Measurements from ENCODE around the gene LRTM2. TPM values are rescaled to one million over a fixed set of nuclear protein-coding genes. Genes with fewer than 3 reads are reported as not detected.
"Not testable (repeated sequence)": the region's sequence is repeated elsewhere in the genome, so short reads cannot be mapped to it uniquely, and the experiment has no call there.

Gene LRTM2
- total and polyA plus RNA-seq, 12 donors, result 0.06 TPM; not detected in 11

DNA sequence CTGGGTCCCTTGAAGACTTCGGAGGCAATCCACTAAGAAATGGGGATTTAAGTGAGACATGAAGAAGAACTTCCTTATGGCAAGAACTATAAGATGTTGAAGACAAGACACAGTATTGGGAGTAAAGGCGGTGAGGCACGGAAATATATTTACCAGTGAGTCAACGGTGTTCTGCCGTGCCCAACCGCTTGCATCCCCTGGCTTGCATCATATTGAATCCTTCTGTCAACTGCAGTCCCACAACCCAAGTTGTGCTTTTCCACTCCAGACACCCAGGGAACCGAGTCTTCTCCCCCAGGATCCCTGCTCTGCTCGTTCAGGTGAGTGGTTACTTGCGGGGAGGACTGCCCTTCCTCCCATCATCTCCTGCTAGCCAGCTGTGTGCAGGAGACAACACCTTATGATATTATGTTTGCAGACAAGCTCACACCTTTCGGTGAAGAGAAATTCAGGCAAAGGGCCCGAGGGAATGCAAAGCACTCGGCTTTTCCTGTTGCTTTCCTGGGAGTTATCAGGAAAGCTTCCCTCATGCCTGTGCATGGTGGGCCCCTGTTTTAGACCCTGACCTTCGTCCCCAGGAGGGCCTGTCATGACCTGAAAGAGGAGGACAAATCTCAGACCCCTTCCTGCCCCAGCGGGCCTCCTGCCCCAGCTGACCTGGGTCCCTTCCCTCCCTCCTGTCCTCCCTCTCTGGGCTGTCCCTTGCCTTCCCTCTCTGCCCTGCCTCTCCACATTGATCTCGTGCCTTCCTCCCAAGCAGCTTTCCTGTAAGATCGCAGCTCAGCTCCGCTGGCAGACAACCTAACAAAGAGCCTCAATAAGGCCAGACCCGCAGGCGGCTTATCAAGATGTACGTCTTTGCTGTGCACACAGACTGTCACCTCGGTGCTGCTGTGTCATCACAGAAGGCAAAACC, 4.3 kb upstream of the LRTM2 start:
- Histone ChIP-seq H3K36me3 (replicated peaks in 1 of 2) (no peaks in the 10 kb centered on the region), H3K27ac (no peak overlapping the region), H3K9me3 (replicated peaks in 1 of 3) (no peaks in the 10 kb centered on the region), H3K4me3 (no peak overlapping the region), H3K27me3 (peaks cover 18% of the 10 kb centered on the region), H3K4me1 (replicated peaks in 1 of 2) (no peaks in the 10 kb centered on the region)
- no peak for DNase-seq
- intact Hi-C loops (cut with DNase I), result no loop called here
- TF ChIP-seq POLR2A (IDR thresholded peaks at IDR 0.05), result no peak
- TF ChIP-seq, protein P1, sequence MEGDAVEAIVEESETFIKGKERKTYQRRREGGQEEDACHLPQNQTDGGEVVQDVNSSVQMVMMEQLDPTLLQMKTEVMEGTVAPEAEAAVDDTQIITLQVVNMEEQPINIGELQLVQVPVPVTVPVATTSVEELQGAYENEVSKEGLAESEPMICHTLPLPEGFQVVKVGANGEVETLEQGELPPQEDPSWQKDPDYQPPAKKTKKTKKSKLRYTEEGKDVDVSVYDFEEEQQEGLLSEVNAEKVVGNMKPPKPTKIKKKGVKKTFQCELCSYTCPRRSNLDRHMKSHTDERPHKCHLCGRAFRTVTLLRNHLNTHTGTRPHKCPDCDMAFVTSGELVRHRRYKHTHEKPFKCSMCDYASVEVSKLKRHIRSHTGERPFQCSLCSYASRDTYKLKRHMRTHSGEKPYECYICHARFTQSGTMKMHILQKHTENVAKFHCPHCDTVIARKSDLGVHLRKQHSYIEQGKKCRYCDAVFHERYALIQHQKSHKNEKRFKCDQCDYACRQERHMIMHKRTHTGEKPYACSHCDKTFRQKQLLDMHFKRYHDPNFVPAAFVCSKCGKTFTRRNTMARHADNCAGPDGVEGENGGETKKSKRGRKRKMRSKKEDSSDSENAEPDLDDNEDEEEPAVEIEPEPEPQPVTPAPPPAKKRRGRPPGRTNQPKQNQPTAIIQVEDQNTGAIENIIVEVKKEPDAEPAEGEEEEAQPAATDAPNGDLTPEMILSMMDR (IDR thresholded peaks at IDR 0.05), result no peak
- 62 to 66% (median 63%) methylated on average over 14 to 21 of the region's 21 CpGs for WGBS, 4 donors

DNA sequence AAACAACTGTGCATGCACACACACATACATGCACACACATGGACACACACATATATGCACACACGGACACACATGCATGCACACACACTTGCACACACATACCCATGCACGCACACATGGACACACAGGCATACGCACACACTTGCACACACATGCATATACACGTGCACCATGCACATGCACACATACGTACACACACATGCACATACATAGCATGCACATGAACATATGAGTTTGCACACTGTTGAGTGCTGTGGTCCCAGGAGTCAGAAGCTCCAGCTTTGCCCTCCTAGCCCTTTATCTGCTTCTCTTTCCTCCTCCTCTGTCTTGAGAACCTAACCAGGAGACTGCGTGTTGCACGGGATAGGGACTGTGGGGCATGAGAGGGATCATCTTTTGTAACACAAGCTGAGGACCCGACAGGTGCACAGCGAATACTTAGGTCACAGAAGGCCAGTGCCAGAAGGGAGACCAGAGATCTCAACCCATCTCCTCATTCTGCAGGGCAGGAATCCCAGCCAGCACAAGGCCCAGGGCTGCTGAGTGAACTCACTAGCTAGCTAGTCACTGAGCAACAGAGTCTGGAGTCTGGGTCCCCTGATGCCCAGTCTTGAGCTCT, 3.5 kb upstream of the LRTM2 start:
- WGBS, 4 donors, result 84 to 92% (median 90%) methylated on average over 9 of the region's 9 CpGs
- Histone ChIP-seq H3K4me3 (no peak overlapping the region), H3K9me3 (replicated peaks in 1 of 3) (no peaks in the 10 kb centered on the region), H3K36me3 (replicated peaks in 1 of 2) (no peaks in the 10 kb centered on the region), H3K4me1 (replicated peaks in 1 of 2) (no peaks in the 10 kb centered on the region), H3K27ac (no peak overlapping the region), H3K27me3 (peaks cover 24% of the 10 kb centered on the region)
- no peak for TF ChIP-seq POLR2A (IDR thresholded peaks at IDR 0.05)
- TF ChIP-seq, protein P1 (IDR thresholded peaks at IDR 0.05), result no peak
- DNase-seq, result no peak
- intact Hi-C loops (cut with DNase I), result no loop called here

DNA sequence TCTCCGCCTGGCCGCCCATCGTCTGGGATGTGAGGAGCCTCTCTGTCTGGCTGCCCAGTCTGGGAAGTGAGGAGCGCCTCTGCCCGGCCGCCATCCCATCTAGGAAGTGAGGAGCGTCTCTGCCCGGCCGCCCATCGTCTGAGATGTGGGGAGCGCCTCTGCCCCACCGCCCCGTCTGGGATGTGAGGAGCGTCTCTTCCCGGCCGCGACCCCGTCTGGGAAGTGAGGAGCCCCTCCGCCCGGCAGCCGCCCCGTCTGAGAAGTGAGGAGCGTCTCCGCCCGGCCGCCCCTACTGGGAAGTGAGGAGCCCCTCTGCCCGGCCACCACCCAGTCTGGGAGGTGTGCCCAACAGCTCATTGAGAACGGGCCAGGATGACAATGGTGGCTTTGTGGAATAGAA, 2.4 kb upstream of the LRTM2 start:
- DNase-seq; H3K4me3 ChIP-seq; H3K36me3 ChIP-seq (replicated peaks in 1 of 2); H3K9me3 ChIP-seq (replicated peaks in 1 of 3); intact Hi-C loops (cut with DNase I); H3K27ac ChIP-seq; H3K4me1 ChIP-seq (replicated peaks in 1 of 2): not testable (repeated sequence)
- 90 to 94% (median 92%) methylated on average over 7 to 28 of the region's 28 CpGs for WGBS, 4 donors
- peaks cover 35% of the 10 kb centered on the region for H3K27me3 ChIP-seq

DNA sequence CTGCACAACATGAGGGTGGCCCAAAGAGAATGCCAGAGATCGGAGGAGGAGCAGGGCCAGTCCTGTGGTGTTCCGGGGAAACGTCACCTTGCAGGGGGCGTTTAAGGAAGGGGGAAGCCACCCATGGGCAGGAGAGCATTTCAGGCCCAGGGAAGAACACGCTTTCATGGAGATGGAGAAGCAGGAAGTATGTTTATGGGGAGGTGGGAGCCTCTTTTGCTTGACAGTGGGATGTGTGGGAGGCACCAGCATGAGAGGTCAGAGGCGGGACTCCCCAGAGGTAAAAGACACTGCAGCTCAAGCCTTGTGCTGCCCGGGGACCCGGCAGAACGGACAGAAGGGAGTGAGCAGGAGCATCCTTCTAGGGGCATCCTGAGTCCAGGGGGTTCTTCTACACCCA, 1.3 kb upstream of the LRTM2 start:
- Histone ChIP-seq H3K36me3 (replicated peaks in 1 of 2) (no peaks in the 10 kb centered on the region), H3K27me3 (peaks cover 36% of the 10 kb centered on the region)

More for the DNA sequence above, 1.3 kb upstream of the LRTM2 start:
- DNase-seq, result no peak
- Histone ChIP-seq H3K9me3 (replicated peaks in 1 of 3) (no peaks in the 10 kb centered on the region), H3K4me1 (replicated peaks in 1 of 2) (no peaks in the 10 kb centered on the region), H3K4me3 (no peak overlapping the region), H3K27ac (no peak overlapping the region)
- TF ChIP-seq, protein P1 (IDR thresholded peaks at IDR 0.05), result no peak
- TF ChIP-seq POLR2A (IDR thresholded peaks at IDR 0.05), result no peak
- intact Hi-C loops (cut with DNase I), result no loop called here
- WGBS, 4 donors, result 68 to 80% (median 74%) methylated on average over 9 of the region's 9 CpGs
